Omental fat pad (tissue), 4 donors: Measurements from ENCODE around the gene EIF4G3. TPM values are rescaled to one million over a fixed set of nuclear protein-coding genes. Genes with fewer than 3 reads are reported as not detected.
"Not testable (repeated sequence)": the region's sequence is repeated elsewhere in the genome, so short reads cannot be mapped to it uniquely, and the experiment has no call there.

Experiments
- ATAC-seq: fragments of 150-250 bp; one replicate; pipeline ENCODE4 v1.9.1; 2016; ENCODE audit warnings: mild to moderate bottlenecking, moderate library complexity; ENCODE audit not compliant: low FRiP score
- DNase-seq: peaks from one replicate; pipeline ENCODE4 v3.0.0-alpha.2; 2019; ENCODE audit warnings: low spot score
- CTCF ChIP-seq, 3 donors: fragments of 450-650 bp; IDR thresholded peaks; one replicate each; pipeline ENCODE4 v1.5.1; 2016 to 2017; ENCODE audit warnings: antibody characterized with exemption in 3 of 3, mild to moderate bottlenecking in 3 of 3, moderate library complexity in 2 of 3
- total RNA-seq, 4 donors: library from RNA; depleted of rRNA; stranded (reverse); fragments of >200 nt; gene quantifications; one replicate each; pipeline ENCODE4 v1.1.0, GENCODE V29; 2016

EIF4G3 gene
- total RNA-seq, 4 donors from 2014 or later = 50.2 to 69.5 (median 51.8) TPM

DNA sequence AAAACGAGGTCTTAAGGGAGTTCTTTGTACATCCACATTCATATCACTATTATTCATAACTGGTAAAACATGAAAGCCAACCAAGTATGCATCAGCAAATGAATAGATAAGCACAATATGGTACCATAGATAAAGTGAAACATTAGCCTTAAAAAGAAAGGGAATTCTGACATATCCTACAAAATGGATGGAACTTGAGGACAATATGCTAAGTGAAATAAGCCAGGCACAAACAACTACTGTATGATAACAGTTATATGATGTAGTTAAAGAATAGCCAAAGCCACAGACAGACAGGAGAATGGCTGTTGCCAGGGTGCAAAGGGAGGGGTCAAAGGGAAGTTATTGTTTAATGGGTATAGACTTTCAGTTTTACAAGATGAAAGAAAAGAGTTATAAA, 148.9 kb downstream of the EIF4G3 start:
- TF ChIP-seq CTCF (IDR thresholded peaks at IDR 0.05) = no peak
- DNase-seq (no peak), ATAC-seq (no peak)

DNA sequence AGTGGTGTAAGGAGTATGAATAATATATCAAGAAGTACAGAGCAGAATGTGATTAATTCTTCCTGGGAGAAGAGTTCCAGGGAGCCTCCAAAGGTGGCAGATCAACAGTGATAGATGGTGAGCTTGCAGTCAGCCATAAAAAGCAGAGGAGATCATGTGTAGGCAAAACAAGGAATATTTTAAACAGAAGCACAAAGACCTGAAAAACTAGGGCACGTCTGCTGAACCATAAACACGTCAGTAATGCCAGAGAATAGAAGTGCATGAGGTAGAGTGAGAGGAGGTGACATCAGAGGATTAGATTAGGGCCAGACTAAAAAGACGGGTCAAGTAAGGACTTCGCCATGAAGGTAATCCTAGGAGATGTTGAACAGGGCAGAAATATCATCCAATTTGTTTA, 151.8 kb downstream of the EIF4G3 start:
- no peak for ATAC-seq
- no peak for DNase-seq
- no peak for TF ChIP-seq CTCF (IDR thresholded peaks at IDR 0.05)

GRCh38 chr1:21024136-21024896, 152.4 kb downstream of the EIF4G3 start:
- DNase-seq, ATAC-seq: not testable (repeated sequence)

- DNase-seq (no peak), ATAC-seq (peak; percentile 99)
- no peak for TF ChIP-seq CTCF (IDR thresholded peaks at IDR 0.05)
Observed at GRCh38 chr1:21022279-21023040, 154.2 kb downstream of the EIF4G3 start.

- DNase-seq = no peak
- ATAC-seq = no peak
- TF ChIP-seq CTCF (IDR thresholded peaks at IDR 0.05) = no peak
Observed at GRCh38 chr1:21021311-21021710, 155.4 kb downstream of the EIF4G3 start.

- DNase-seq (no peak), ATAC-seq (no peak)
- no peak for TF ChIP-seq CTCF (IDR thresholded peaks at IDR 0.05)
Observed at GRCh38 chr1:21020151-21020550, 156.5 kb downstream of the EIF4G3 start.

- DNase-seq (no peak), ATAC-seq (no peak)
- TF ChIP-seq CTCF (IDR thresholded peaks at IDR 0.05) = no peak
Observed at GRCh38 chr1:21018673-21019072, 158.0 kb downstream of the EIF4G3 start.
